GM19372 (cell line): ENCODE data around the gene HCFC1.

ENCODE experiments used
- ATAC-seq: cut with Tn5 transposase; IDR thresholded peaks from one replicate; pipeline ENCODE4 v1.9.1; 2021; ENCODE audit warnings: mild to moderate bottlenecking, low read depth, moderate library complexity; ENCODE audit not compliant: unreplicated experiment

HCFC1 gene

DNA sequence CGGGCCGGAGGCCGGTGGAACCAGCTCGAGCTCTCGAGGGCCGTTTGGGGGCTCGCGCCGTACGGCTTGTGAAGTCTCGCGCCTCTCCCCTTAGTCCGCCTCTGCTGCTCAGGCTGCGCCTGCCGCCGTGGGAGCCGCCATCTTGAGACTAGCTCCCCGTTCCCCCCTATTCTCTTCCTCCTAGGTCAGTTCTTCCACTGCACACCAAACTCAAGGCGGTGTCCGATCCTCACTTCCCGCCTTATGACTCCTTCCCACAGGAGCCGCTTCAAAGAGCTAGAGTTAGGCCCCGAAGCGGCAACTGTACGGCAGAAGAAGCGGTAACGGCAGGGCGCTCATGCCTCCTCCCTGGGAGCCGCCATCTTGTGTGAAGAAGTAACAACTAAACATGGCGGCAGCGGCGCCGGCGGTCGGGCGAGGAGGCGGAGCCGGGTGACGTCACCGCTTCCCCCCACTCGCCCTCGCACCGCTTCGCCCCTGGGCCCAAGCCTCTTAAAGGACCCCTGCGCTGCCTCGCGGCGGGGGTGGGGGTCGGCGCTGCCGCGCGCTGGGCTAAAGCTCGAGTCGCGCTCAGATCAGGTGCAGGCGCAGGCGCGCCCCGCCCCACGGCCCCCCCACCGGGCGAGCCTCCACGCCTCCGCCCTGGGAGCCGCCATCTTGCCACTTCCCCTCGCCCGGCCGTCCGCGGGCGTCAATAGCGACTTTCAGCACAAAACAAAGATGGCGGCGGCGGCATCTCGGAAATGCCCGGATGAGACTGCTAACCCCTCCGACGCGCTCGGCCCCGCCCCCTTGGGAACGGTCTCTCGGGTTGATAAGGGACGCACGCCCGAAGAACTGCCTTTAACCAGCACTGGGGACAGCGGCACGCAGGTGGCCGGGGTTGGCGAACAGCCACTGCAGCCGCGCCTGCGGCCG is at the start of gene HCFC1:
HCFC1 (minus strand) TSS at position 369 of the 918 bp plus-strand sequence. CDS start 978 bp downstream, outside the sequence.
- ATAC-seq, result peak; percentile 35

DNA sequence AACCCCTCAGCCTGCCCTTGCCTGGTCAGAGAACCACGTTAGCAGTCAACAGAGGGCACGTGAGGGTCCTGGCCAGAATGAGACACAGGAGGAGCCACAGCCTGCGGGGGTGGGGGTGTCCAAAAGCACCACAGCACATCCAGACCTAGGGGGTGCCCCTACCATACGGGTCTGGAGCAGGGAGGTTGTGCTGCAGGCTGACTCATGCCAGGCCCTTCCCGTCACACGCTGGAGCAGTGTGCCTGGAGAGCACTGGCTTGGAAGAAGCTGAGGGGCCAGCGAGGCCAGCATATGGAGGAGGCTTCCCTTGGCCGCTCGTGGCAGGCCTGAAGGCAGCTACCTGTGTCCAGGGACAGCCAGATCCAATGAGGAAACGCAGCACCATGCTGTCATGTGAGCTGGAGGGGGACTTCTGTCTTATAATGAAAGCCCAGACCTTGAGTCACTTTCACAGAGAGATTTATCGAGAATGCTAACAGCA is 49.6 kb upstream of the HCFC1 start:
- no peak for ATAC-seq

DNA sequence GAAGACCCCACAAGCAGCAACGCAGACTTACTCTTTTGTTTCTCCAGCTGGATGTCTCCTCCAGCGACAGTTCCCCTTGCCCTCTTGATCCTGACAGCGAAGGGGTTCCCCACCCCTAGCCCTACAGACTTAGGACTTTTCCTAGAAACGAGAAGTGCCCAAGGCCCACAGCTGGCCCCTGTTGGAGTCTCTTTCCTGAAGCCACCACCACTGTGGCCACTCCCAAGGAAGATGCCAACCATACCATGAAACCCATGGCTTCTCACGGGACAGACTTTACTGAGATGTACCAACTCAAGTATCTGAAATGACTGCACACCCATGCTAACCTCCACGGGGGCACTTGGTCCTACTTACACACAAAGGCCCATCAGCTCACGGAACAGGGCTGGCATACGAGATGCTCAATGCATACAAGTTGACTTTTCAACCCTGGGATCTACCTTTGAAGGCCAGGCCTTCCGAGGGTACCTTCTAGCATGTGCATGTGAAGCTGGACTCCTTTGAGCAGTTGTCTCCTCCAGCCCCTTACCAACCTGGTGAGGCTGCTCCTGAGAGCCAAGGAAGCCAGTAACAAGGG is 49.0 kb upstream of the HCFC1 start:
- ATAC-seq, result no peak

DNA sequence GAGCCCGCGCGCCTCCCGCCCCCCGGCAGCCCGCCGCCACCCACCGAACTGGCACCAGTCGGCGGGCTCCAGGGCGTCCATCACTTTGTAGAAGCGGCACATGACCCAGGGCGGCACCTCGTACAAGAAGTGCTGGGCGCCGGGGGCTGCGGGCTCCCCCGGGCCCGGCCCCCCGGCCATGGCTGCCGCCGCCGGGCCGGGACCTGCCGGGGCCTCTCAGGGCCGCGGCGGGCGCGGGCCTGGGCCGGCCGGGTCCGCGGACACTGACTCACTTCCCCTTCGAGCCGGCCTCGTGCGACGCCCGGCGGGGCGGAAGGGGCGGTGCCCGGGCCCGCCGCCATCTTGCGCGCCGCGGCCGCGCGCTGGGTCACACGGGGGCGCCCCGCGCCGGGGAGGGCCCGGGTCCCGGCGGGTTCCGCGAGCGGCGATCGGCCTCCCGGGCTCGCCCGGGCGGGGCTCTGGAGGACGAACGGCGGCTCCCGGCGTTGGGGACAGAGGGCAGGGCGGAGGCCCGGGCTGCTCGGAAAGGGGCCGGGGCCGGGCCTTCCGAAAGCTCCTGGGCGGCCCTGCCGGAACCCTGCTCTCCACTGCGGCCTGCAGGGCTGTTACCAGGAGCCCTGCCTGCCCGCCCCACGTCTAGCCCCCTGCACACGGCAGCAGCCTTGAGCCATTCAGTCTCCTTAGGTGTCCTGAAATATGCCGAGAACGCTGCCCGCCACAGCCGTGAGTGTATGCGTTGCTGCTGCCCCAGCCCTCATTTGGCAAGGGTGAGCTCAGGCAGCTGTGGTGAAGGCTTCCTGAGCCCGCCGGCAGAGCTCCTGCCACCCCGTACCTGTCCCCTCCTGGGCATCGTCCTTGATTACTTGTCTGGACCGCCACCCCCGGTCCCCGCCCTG is 48.3 kb upstream of the HCFC1 start, which contains the start of gene IRAK1:
IRAK1 (minus strand) TSS at position 270 of the 896 bp plus-strand sequence; CDS start at position 180, 90 bp downstream.
- ATAC-seq, result peak; percentile 58

- no peak for ATAC-seq
Measured at GRCh38 chrX:154019061-154019621, 47.5 kb upstream of the HCFC1 start.

DNA sequence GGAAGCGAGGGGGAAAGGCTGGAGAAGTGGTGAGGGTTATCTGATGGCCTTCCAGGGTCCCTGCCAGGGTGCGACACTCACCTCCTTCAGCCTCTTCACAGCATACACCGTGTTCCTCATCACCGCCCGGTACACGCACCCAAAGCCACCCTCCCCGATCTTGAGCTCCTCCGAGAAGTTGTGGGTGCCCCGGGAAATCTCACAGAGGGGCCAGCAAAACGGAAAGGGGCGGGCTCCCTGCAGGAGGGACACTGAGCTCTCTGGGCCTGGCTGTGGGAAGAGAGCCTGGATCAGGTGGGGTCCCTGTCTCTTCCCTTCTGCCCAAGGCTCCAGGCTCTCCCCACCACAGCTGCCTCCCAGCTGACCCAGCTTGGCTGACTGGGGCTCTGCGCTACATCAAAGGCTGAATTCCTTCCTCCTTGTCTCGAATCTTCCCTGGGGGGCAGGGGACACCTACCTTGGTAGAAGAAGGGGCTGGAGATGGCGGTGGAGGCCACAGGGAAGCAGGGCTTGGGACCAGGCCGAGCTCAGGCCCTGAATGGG is 47.0 kb upstream of the HCFC1 start:
- no peak for ATAC-seq

DNA sequence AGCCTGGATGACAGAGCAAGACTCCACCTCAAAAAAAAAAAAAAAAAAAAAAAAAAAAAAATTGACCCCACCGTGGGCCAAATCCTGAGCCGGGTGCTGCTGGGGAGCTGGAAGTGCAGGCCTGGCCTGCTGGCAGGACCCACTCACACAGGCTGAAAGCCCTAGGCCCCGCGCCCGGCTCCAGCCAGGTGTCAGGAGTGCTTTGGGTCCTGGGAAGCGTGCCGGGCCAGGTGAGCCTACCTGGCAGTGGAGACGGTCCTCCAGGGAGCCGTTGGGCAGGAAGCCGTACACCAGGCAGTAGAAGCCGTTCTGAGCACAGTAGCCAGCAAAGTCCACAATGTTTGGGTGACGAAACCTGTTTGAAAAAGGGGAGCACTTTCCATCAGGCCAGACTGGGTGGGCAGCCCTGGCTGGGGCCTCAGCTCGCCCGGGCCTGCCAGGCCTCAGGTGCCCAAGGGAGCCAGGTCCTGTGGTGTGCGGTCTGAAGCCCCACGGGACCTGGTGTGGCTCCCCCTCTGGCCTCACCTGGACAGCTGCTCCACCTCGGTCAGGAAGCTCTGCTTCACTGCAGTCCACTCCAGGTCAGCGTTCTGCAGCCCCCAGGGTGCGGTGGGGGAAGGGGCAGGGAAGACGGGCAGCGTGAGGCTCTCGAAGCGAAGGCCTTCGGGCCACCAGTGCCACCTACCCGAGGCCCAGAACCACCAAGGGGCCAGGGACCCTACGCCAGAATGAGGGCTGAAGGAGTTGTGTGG is 46.3 kb upstream of the HCFC1 start:
- no peak for ATAC-seq

GRCh38 chrX:154016366-154017076 is 44.9 kb upstream of the HCFC1 start:
- ATAC-seq, result no peak

DNA sequence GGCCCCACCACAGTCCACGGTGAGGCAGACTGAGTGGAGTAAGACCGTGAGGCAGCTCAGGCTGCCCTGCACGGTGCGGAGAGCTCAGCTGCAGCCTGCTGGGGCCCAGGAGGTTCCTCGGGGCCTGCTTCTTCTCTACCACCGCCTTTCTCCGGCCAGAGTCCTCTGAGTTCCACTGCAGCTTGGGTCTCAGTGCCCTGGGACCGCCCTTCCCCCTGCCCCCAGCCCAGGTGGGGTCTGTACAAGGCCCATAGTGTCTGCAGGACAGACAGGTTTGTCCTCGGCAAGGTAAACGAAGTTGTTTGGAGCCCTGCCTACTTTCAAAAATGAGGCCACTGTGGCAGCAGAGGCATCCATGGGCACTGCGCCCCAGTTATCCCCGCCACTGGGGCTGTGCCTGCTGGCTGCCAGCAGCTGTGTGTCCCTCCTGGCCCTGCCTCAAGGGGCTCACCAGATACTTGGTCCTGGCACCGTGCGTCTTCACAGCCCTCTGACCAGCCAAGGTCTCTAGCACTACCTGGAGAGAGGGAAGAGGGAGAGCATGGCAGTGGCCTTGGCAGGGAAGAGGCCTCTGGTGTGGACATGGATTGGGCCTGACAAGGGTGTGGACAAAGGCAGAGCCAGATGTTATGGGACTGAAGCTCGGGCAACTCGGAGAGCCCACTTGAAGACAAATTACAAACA is 44.1 kb upstream of the HCFC1 start:
- ATAC-seq, result no peak

GRCh38 chrX:154014429-154015380 is 43.1 kb upstream of the HCFC1 start:
- no peak for ATAC-seq

GRCh38 chrX:154013614-154014360 is 42.2 kb upstream of the HCFC1 start:
- no peak for ATAC-seq

- ATAC-seq, result no peak
Measured at GRCh38 chrX:154013001-154013421, 41.4 kb upstream of the HCFC1 start.

- no peak for ATAC-seq
Measured at GRCh38 chrX:154012336-154012991, 40.8 kb upstream of the HCFC1 start.

DNA sequence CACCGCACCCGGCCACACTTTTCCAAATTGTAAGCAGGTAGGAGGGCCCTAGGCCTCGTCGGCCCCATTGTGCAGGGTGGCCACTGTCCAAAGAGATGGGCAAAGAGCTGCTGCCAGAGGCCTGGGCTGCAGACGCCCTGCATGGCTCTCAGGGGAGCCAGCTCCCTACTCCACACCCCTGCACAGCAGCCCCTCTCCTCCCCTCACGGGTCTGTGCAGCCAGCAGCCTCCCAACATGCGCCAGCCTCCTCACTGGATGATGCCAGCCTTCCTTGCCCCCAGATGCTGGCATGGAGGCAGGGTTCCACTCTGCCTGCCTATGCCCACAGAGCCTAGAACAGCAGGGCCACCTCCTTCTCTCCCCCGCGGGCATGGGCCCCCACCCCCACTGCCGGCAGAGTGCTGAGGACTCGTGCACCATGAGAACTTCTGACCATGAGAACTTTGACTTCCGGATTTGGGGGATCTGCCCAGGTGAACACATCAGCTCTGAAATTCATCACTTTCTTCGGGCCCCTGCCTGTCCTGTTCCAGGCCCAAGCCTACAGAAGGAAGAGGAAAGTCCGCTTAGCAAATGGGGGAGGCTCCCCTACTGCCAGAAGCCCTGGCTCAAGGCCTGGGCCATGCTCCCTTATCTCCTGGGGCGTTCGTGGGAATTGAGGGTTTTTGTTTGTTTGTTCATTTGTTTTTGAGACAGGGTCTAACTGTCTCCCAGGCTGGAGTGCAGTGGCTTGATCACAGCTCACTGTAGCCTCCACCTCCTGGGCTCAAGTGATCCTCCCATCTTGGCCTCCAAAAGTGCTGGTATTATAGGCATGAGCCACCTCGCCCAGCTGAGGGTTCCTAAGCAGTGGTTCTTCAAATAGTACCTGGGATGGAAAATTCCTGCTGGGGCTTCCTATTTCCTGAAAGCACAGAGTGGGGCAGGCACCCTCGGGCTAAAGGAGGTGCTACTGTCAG is 40.0 kb upstream of the HCFC1 start:
- ATAC-seq, result no peak
